GM20000 (cell line): Measurements from ENCODE around the gene MAU2.

Source experiments
- DNase-seq: peaks from one replicate; pipeline ENCODE4 v3.0.0; 2012; ENCODE audit warnings: low spot score
- TF ChIP-seq, protein P1 (sequence below): IDR thresholded peaks from 2 replicates; pipeline ENCODE4 v1.5.1; 2012; ENCODE audit warnings: mild to moderate bottlenecking, control low read depth; ENCODE audit errors: extremely low read depth, missing control alignments

Gene MAU2

GRCh38 chr19:19403373-19403901, 82.8 kb downstream of the MAU2 start:
- no peak for DNase-seq
- TF ChIP-seq, protein P1, sequence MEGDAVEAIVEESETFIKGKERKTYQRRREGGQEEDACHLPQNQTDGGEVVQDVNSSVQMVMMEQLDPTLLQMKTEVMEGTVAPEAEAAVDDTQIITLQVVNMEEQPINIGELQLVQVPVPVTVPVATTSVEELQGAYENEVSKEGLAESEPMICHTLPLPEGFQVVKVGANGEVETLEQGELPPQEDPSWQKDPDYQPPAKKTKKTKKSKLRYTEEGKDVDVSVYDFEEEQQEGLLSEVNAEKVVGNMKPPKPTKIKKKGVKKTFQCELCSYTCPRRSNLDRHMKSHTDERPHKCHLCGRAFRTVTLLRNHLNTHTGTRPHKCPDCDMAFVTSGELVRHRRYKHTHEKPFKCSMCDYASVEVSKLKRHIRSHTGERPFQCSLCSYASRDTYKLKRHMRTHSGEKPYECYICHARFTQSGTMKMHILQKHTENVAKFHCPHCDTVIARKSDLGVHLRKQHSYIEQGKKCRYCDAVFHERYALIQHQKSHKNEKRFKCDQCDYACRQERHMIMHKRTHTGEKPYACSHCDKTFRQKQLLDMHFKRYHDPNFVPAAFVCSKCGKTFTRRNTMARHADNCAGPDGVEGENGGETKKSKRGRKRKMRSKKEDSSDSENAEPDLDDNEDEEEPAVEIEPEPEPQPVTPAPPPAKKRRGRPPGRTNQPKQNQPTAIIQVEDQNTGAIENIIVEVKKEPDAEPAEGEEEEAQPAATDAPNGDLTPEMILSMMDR: no peak

GRCh38 chr19:19404879-19405860, 84.5 kb downstream of the MAU2 start, which contains the start of gene GATAD2A:
GATAD2A (plus strand) TSS chr19:19405675; CDS start chr19:19465346, 59,671 bp downstream.
- TF ChIP-seq, protein P1: peak; percentile 45
- DNase-seq: peak; percentile 98

DNA sequence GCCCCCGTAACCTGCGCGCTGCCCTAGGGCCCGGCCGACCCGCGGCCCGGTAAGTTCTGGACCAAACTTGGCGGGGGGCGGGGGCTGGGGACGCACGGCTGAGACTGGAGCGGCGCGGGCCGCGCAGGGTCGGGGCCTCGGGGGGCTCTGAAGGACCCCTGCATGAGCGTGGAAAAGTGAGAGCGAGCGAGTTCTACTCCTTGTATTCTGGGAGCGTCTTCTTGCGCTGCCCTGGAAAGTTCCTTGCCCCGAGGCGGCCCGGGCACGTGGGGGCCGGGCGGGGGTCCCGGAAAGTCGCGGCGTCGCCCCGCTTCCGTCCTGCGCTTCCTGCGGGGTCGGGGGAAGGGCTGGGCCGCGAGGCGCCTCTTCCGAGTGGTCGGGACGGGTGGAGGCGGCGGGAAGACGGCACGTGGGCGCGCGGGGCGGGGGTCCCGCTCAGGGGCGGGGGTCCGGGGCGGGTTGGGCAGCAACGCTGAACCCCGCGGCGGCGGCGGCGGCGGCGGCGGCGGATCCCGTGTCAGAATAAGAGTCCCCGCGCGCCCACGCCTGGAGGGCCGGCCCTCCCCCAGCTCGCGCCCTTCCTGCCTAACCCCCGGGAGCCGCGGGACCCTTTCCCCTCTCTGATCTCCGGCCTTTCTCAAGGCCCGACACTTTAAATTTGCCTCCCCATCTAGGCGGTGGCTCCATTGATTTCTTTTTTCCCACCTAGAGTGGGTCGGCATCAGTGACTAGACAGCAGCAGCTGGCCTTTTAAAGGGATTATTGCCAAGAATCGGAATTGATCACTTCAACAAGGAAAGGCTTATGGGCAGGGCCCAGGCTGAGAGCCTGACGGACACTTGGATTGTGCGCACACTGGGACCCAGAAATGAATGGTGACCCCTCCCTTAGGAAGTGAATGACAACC, 85.6 kb downstream of the MAU2 start:
- TF ChIP-seq, protein P1: no peak
- DNase-seq: peak; percentile 65

- TF ChIP-seq, protein P1: peak; percentile 32
- DNase-seq: no peak
Measured at GRCh38 chr19:19406878-19407632, 86.4 kb downstream of the MAU2 start.

DNA sequence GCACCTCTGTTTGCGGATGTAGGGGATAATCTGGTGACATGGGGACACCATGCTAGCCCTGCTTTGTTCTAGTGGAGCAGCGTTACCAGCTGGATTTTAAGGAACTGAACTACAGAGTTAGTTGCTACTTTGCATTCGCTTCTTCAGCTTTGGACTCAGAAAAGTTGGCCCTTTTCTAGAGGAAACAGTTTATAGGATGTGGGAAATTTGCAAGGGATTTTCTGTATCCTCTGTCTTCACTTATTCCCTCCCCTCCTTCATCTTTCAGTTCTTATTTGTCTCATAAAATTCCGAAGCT, 87.0 kb downstream of the MAU2 start:
- TF ChIP-seq, protein P1: no peak
- no peak for DNase-seq
